ENCODE measurements around the gene PLA2G4B.

- TF ChIP-seq CTCF (IDR thresholded peaks at IDR 0.05) (no peak), POLR2A (IDR thresholded peaks at IDR 0.05) (no peak)
Measured at GRCh38 chr15:41857316-41857715, 18.7 kb downstream of the PLA2G4B start.

Measured in testis (tissue), 2 donors.